WTC11 (cell line): ENCODE measurements around the gene CLIC3. TPM values are rescaled to one million over a fixed set of nuclear protein-coding genes. Genes with fewer than 3 reads are reported as not detected.

Experiments used
- ATAC-seq: fragments of 200-7000 bp; cut with Tn5 transposase; 2 replicates; pipeline ENCODE4 v1.10.0; 2021; ENCODE audit warnings: mild to moderate bottlenecking, moderate library complexity
- CTCF ChIA-PET: fragments of 300-600 bp; sonication (Branson Sonifier 250); formaldehyde crosslinking; loops from one replicate; lab custom pipeline; 2021; ENCODE audit warnings: antibody characterized with exemption; lab: Charles Lee
- POLR2A ChIA-PET: fragments of 350-600 bp; sonication (Branson Sonifier 250); formaldehyde crosslinking; loops from one replicate; lab custom pipeline; 2021; ENCODE audit warnings: antibody characterized with exemption; lab: Charles Lee
- DNase-seq: peaks from one replicate; pipeline ENCODE4 v3.0.0; 2021; ENCODE audit warnings: low spot score
- H3K27ac Mint-ChIP-seq: 2 replicates; pipeline ENCODE4 v1.8.0; 2021; ENCODE audit warnings: mixed read lengths
- H3K27me3 Mint-ChIP-seq: 2 replicates; pipeline ENCODE4 v1.8.0; 2021; ENCODE audit warnings: low read depth, mild to moderate bottlenecking, moderate library complexity, mixed read lengths
- H3K36me3 Mint-ChIP-seq: 2 replicates; pipeline ENCODE4 v1.8.0; 2021; ENCODE audit warnings: mixed read lengths
- H3K4me1 Mint-ChIP-seq: 2 replicates; pipeline ENCODE4 v1.8.0; 2022; ENCODE audit warnings: mixed read lengths
- H3K4me3 Mint-ChIP-seq: 2 replicates; pipeline ENCODE4 v1.8.0; 2021; ENCODE audit warnings: mild to moderate bottlenecking, moderate library complexity, mixed read lengths
- H3K9me3 Mint-ChIP-seq: 2 replicates; pipeline ENCODE4 v1.8.0; 2021; ENCODE audit warnings: mixed read lengths
- ETV6 ChIP-seq: sonication (generic); formaldehyde crosslinking; IDR thresholded peaks from 2 replicates; pipeline ENCODE4 v1.8.1; 2022; ENCODE audit warnings: mild to moderate bottlenecking, missing genetic modification reagents
- KAT7 ChIP-seq: sonication (generic); formaldehyde crosslinking; IDR thresholded peaks from 2 replicates; pipeline ENCODE4 v1.8.1; 2023; ENCODE audit warnings: missing genetic modification reagents, mild to moderate bottlenecking, borderline replicate concordance
- NFE2L1 ChIP-seq: sonication (generic); formaldehyde crosslinking; IDR thresholded peaks from 2 replicates; pipeline ENCODE4 v1.8.1; 2023; ENCODE audit warnings: missing genetic modification reagents
- NFYB ChIP-seq: sonication (generic); formaldehyde crosslinking; conservative IDR thresholded peaks from 2 replicates; pipeline ENCODE4 v1.8.0; 2022; ENCODE audit warnings: low read depth, missing genetic modification reagents
- ZNF138 ChIP-seq: sonication (generic); formaldehyde crosslinking; conservative IDR thresholded peaks from 2 replicates; pipeline ENCODE4 v1.8.1; 2022; ENCODE audit warnings: mild to moderate bottlenecking, moderate library complexity, missing genetic modification reagents
- ZNF232 ChIP-seq: sonication (generic); formaldehyde crosslinking; IDR thresholded peaks from 2 replicates; pipeline ENCODE4 v1.8.0; 2022; ENCODE audit warnings: mild to moderate bottlenecking, missing genetic modification reagents
- ZNF317 ChIP-seq: sonication (generic); formaldehyde crosslinking; IDR thresholded peaks from 2 replicates; pipeline ENCODE4 v1.8.1; 2023; ENCODE audit warnings: low read depth, mild to moderate bottlenecking, moderate library complexity, missing genetic modification reagents, borderline replicate concordance
- ZNF423 ChIP-seq: fragments of 250-450 bp; sonication (Bioruptor Pico); IDR thresholded peaks from 2 replicates; pipeline ENCODE4 v2.1.2; 2022; ENCODE audit warnings: mild to moderate bottlenecking, moderate library complexity
- total RNA-seq: library from RNA; stranded (reverse); gene quantifications from 3 replicates; pipeline ENCODE4 v1.2.3, GENCODE V29; 2021
- TF ChIP-seq, protein P1 (sequence below): fragments of 250-450 bp; sonication (Bioruptor Pico); IDR thresholded peaks from 2 replicates; pipeline ENCODE4 v2.1.2; 2022; ENCODE audit warnings: mild to moderate bottlenecking, moderate library complexity
- TF ChIP-seq, protein P2 (sequence below): sonication (generic); formaldehyde crosslinking; IDR thresholded peaks from 2 replicates; pipeline ENCODE4 v1.8.1; 2023; ENCODE audit warnings: mild to moderate bottlenecking, missing genetic modification reagents
- TF ChIP-seq, protein P3 (sequence below): sonication (generic); formaldehyde crosslinking; IDR thresholded peaks from 2 replicates; pipeline ENCODE4 v1.8.0; 2023; ENCODE audit warnings: missing genetic modification reagents, mild to moderate bottlenecking, borderline replicate concordance
- TF ChIP-seq, protein P4 (sequence below): fragments of 250-450 bp; sonication (Bioruptor Pico); IDR thresholded peaks from 2 replicates; pipeline ENCODE4 v1.9.0; 2021; ENCODE audit warnings: mild to moderate bottlenecking
- TF ChIP-seq, protein P5 (sequence below): sonication (generic); formaldehyde crosslinking; IDR thresholded peaks from 2 replicates; pipeline ENCODE4 v1.8.0; 2023; ENCODE audit warnings: mild to moderate bottlenecking, missing genetic modification reagents
- TF ChIP-seq, protein P6 (sequence below): sonication (generic); formaldehyde crosslinking; conservative IDR thresholded peaks from 2 replicates; pipeline ENCODE4 v1.8.1; 2022; ENCODE audit warnings: mild to moderate bottlenecking, missing genetic modification reagents
- TF ChIP-seq, protein P7 (sequence below): fragments of 250-450 bp; sonication (Bioruptor Pico); IDR thresholded peaks from 2 replicates; pipeline ENCODE4 v1.8.0; 2021; ENCODE audit warnings: mild to moderate bottlenecking
- TF ChIP-seq, protein P8 (sequence below): sonication (generic); formaldehyde crosslinking; IDR thresholded peaks from 2 replicates; pipeline ENCODE4 v1.8.0; 2022; ENCODE audit warnings: mild to moderate bottlenecking, missing genetic modification reagents

CLIC3 gene
- total RNA-seq, 1 experiment from 2014 or later: 0.31 TPM

DNA sequence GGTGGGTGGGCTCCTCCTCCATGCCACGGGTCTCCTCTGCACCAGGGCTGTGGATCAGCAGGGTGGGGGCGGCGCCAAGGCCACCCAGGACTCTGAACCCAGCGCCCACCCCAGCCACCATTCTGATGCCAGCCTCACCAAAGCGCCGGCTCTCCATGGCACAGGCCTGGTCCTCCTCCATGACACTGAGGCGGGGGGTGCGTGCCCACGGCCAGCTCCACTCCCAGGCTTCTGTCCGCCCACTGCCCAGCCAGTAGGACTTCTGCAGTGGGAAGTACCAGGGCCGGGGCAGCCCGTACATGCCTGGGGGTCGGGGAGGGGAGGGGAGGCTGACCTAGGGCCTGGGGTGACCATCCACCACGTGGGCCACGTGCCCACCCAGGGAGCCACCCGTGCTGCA lies 20.1 kb upstream of the CLIC3 start:
- ATAC-seq: no peak
- CTCF ChIA-PET: interaction anchor here (2.0 kb wide), 1 partner anchor 13 kb away, joined by 12 read pairs; no protein-coding TSS in a partner anchor

DNA sequence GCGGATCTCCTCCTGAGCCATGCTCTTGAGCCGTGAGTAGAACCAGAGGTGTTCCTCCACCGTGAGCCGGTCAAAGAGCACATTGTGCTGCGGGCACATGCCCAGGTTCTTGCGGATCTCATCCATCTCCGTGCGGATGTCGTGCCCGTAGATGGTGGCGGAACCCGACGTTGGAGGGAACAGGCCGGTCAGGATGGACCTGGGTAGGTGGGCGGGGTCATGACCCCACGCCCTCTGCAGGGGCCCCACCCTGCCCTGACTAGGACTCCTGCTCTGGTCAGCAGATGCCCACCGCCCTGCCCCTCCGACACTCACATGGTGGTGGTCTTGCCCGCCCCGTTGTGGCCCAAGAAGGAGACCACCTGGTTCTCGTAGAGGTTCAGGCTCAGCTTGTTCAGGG lies 19.6 kb upstream of the CLIC3 start:
- Mint-ChIP-seq H3K4me3 (no peak overlapping the region), H3K4me1 (no peaks in the 10 kb centered on the region), H3K9me3 (no peaks in the 10 kb centered on the region), H3K27ac (no peak overlapping the region), H3K36me3 (peaks cover 9% of the 10 kb centered on the region), H3K27me3 (no peaks in the 10 kb centered on the region)
- no peak for TF ChIP-seq ZNF138 (CRISPR knock-in tag)
- TF ChIP-seq ZNF423 (CRISPR knock-in tag): no peak
- TF ChIP-seq NFYB (CRISPR knock-in tag): no peak
- TF ChIP-seq ZNF232 (CRISPR knock-in tag): no peak
- DNase-seq (no peak), ATAC-seq (no peak)
- POLR2A ChIA-PET: no interaction called here
- CTCF ChIA-PET: interaction anchor here (1.0 kb wide), 1 partner anchor 13 kb away, joined by 6 read pairs; no protein-coding TSS in a partner anchor

More for the DNA sequence above, 20.1 kb upstream of the CLIC3 start:
- TF ChIP-seq ETV6 (CRISPR knock-in tag): no peak
- TF ChIP-seq, protein P1, sequence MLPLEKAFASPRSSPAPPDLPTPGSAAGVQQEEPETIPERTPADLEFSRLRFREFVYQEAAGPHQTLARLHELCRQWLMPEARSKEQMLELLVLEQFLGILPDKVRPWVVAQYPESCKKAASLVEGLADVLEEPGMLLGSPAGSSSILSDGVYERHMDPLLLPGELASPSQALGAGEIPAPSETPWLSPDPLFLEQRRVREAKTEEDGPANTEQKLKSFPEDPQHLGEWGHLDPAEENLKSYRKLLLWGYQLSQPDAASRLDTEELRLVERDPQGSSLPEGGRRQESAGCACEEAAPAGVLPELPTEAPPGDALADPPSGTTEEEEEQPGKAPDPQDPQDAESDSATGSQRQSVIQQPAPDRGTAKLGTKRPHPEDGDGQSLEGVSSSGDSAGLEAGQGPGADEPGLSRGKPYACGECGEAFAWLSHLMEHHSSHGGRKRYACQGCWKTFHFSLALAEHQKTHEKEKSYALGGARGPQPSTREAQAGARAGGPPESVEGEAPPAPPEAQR (CRISPR knock-in tag): no peak
- TF ChIP-seq, protein P2, sequence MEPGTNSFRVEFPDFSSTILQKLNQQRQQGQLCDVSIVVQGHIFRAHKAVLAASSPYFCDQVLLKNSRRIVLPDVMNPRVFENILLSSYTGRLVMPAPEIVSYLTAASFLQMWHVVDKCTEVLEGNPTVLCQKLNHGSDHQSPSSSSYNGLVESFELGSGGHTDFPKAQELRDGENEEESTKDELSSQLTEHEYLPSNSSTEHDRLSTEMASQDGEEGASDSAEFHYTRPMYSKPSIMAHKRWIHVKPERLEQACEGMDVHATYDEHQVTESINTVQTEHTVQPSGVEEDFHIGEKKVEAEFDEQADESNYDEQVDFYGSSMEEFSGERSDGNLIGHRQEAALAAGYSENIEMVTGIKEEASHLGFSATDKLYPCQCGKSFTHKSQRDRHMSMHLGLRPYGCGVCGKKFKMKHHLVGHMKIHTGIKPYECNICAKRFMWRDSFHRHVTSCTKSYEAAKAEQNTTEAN: no peak
- no peak for TF ChIP-seq KAT7
- TF ChIP-seq NFE2L1 (CRISPR knock-in tag): no peak
- TF ChIP-seq, protein P3, sequence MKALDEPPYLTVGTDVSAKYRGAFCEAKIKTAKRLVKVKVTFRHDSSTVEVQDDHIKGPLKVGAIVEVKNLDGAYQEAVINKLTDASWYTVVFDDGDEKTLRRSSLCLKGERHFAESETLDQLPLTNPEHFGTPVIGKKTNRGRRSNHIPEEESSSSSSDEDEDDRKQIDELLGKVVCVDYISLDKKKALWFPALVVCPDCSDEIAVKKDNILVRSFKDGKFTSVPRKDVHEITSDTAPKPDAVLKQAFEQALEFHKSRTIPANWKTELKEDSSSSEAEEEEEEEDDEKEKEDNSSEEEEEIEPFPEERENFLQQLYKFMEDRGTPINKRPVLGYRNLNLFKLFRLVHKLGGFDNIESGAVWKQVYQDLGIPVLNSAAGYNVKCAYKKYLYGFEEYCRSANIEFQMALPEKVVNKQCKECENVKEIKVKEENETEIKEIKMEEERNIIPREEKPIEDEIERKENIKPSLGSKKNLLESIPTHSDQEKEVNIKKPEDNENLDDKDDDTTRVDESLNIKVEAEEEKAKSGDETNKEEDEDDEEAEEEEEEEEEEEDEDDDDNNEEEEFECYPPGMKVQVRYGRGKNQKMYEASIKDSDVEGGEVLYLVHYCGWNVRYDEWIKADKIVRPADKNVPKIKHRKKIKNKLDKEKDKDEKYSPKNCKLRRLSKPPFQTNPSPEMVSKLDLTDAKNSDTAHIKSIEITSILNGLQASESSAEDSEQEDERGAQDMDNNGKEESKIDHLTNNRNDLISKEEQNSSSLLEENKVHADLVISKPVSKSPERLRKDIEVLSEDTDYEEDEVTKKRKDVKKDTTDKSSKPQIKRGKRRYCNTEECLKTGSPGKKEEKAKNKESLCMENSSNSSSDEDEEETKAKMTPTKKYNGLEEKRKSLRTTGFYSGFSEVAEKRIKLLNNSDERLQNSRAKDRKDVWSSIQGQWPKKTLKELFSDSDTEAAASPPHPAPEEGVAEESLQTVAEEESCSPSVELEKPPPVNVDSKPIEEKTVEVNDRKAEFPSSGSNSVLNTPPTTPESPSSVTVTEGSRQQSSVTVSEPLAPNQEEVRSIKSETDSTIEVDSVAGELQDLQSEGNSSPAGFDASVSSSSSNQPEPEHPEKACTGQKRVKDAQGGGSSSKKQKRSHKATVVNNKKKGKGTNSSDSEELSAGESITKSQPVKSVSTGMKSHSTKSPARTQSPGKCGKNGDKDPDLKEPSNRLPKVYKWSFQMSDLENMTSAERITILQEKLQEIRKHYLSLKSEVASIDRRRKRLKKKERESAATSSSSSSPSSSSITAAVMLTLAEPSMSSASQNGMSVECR: no peak
- TF ChIP-seq, protein P4, sequence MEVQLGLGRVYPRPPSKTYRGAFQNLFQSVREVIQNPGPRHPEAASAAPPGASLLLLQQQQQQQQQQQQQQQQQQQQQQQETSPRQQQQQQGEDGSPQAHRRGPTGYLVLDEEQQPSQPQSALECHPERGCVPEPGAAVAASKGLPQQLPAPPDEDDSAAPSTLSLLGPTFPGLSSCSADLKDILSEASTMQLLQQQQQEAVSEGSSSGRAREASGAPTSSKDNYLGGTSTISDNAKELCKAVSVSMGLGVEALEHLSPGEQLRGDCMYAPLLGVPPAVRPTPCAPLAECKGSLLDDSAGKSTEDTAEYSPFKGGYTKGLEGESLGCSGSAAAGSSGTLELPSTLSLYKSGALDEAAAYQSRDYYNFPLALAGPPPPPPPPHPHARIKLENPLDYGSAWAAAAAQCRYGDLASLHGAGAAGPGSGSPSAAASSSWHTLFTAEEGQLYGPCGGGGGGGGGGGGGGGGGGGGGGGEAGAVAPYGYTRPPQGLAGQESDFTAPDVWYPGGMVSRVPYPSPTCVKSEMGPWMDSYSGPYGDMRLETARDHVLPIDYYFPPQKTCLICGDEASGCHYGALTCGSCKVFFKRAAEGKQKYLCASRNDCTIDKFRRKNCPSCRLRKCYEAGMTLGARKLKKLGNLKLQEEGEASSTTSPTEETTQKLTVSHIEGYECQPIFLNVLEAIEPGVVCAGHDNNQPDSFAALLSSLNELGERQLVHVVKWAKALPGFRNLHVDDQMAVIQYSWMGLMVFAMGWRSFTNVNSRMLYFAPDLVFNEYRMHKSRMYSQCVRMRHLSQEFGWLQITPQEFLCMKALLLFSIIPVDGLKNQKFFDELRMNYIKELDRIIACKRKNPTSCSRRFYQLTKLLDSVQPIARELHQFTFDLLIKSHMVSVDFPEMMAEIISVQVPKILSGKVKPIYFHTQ (CRISPR knock-in tag): no peak
- Mint-ChIP-seq H3K4me3 (no peak overlapping the region), H3K27me3 (no peaks in the 10 kb centered on the region), H3K36me3 (peaks cover 9% of the 10 kb centered on the region), H3K9me3 (no peaks in the 10 kb centered on the region), H3K27ac (no peak overlapping the region), H3K4me1 (no peaks in the 10 kb centered on the region)
- no peak for DNase-seq
- POLR2A ChIA-PET: no interaction called here

DNA sequence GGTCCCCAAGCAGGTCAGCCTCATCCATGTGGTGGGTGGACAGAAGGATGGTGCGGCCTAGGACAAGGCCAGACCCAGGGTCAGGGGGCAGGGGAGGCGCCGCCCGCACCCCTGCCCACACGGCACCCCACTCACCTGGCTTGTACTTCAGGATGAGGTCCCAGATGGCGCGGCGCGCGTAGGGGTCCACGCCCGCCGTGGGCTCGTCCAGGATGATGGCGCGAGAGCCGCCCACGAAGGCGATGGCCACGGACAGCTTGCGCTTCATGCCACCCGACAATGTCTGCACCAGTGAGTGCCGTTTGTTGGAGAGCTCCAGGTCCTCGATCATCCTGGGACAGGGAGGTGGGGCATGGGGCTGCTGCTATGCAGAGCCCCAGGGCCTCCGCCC lies 19.2 kb upstream of the CLIC3 start:
- Mint-ChIP-seq H3K36me3 (peaks cover 9% of the 10 kb centered on the region), H3K4me3 (no peak overlapping the region), H3K9me3 (no peaks in the 10 kb centered on the region), H3K4me1 (no peaks in the 10 kb centered on the region), H3K27me3 (no peaks in the 10 kb centered on the region), H3K27ac (no peak overlapping the region)
- ATAC-seq: no peak
- ChIA-PET CTCF (interaction anchor here (1.0 kb wide), 1 partner anchor 14 kb away, joined by 6 read pairs; no protein-coding TSS in a partner anchor), POLR2A (no interaction called here)
- no peak for DNase-seq
- TF ChIP-seq, protein P5, sequence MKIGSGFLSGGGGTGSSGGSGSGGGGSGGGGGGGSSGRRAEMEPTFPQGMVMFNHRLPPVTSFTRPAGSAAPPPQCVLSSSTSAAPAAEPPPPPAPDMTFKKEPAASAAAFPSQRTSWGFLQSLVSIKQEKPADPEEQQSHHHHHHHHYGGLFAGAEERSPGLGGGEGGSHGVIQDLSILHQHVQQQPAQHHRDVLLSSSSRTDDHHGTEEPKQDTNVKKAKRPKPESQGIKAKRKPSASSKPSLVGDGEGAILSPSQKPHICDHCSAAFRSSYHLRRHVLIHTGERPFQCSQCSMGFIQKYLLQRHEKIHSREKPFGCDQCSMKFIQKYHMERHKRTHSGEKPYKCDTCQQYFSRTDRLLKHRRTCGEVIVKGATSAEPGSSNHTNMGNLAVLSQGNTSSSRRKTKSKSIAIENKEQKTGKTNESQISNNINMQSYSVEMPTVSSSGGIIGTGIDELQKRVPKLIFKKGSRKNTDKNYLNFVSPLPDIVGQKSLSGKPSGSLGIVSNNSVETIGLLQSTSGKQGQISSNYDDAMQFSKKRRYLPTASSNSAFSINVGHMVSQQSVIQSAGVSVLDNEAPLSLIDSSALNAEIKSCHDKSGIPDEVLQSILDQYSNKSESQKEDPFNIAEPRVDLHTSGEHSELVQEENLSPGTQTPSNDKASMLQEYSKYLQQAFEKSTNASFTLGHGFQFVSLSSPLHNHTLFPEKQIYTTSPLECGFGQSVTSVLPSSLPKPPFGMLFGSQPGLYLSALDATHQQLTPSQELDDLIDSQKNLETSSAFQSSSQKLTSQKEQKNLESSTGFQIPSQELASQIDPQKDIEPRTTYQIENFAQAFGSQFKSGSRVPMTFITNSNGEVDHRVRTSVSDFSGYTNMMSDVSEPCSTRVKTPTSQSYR (CRISPR knock-in tag): no peak
- TF ChIP-seq, protein P6, sequence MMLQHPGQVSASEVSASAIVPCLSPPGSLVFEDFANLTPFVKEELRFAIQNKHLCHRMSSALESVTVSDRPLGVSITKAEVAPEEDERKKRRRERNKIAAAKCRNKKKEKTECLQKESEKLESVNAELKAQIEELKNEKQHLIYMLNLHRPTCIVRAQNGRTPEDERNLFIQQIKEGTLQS (CRISPR knock-in tag): no peak
- TF ChIP-seq, protein P7, sequence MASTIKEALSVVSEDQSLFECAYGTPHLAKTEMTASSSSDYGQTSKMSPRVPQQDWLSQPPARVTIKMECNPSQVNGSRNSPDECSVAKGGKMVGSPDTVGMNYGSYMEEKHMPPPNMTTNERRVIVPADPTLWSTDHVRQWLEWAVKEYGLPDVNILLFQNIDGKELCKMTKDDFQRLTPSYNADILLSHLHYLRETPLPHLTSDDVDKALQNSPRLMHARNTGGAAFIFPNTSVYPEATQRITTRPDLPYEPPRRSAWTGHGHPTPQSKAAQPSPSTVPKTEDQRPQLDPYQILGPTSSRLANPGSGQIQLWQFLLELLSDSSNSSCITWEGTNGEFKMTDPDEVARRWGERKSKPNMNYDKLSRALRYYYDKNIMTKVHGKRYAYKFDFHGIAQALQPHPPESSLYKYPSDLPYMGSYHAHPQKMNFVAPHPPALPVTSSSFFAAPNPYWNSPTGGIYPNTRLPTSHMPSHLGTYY (CRISPR knock-in tag): no peak
- TF ChIP-seq KAT7 (no peak), ZNF317 (CRISPR knock-in tag) (no peak)
- TF ChIP-seq, protein P8, sequence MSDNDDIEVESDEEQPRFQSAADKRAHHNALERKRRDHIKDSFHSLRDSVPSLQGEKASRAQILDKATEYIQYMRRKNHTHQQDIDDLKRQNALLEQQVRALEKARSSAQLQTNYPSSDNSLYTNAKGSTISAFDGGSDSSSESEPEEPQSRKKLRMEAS (CRISPR knock-in tag): no peak
